Endothelial cell of hepatic sinusoid (primary cell): ENCODE measurements around the gene SDF4.

Experiments used
- in situ Hi-C: cut with HindIII; loops from 2 replicates; pipeline ENCODE4 v1.10.0; 2017; ENCODE audit warnings: low sequenced_read_pairs

SDF4 gene, protein sequence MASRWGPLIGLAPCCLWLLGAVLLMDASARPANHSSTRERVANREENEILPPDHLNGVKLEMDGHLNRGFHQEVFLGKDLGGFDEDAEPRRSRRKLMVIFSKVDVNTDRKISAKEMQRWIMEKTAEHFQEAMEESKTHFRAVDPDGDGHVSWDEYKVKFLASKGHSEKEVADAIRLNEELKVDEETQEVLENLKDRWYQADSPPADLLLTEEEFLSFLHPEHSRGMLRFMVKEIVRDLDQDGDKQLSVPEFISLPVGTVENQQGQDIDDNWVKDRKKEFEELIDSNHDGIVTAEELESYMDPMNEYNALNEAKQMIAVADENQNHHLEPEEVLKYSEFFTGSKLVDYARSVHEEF

DNA sequence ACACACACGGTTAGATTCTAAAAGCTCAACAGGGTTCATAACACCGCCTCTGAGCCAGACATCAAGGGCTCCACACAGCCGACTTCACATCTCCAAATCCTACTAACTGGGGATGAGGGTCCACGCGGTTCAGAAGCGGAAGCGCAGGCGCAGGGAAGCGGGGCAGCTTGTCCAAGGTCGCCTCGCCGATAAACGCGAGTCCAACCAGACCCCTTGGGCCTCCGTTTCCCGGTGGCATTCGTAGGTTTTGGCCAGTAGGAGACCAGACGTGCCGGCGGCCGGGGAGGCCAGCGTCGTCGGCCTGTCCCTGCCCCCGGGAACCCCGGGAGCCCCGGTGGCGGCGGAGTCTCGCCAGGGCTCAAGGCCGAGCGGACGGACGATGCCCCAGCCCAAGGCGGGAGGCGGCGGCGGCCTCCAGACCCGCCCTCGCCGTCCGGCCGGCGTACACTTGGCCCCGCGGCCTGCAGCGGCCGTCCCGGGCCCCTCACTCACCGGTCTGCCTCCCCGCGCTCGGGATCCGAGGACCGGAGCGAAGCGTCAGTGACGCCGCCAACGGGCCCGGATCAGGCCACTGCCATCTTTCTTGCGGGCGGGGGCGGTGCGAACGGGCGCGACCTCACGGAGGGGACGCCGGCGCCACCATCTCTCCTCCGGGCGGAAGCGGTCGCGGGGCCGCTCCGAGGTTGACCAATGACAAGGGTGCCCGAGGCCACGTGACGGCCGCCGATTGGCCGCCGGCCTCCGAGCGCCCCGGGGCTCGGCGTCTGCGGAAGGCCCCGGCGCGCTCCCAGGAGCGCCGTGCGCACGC is at the start of gene SDF4:
Gene SDF4, minus strand, starts transcription at position 602 of the 808 bp plus-strand sequence. CDS start 3,229 bp downstream, outside the sequence.
- in situ Hi-C loops, result no loop called here

- in situ Hi-C loops, result no loop called here
Measured at GRCh38 chr1:1280782-1281481, 49.1 kb upstream of the SDF4 start.

DNA sequence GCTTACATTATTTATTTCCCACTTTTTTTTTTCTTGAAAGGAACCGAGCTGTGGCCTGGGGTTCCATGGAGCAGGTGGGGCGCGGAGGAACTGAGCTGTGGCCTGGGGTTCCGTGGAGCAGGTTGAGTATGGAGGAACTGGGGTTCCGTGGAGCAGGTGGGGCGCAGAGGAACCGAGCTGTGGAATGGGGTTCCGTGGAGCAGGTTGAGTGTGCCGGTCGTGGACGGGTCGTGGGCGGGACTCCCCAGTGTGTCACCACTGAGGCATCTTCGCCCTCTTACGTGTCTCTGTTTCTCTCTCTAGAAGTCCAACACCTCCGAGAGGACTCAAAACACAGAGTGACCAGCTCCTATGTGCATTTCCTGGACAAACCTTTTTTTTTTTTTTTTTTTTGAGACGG is 47.2 kb upstream of the SDF4 start:
- in situ Hi-C loops, result loop anchor here (10.0 kb wide), 1 partner anchor 96 kb away; the partner anchor contains the start of gene AURKAIP1

- in situ Hi-C loops, result loop anchor here (10.0 kb wide), 1 partner anchor 96 kb away; the partner anchor contains the start of gene AURKAIP1
Measured at GRCh38 chr1:1278620-1279019, 46.8 kb upstream of the SDF4 start.

GRCh38 chr1:1275836-1276235 is 44.0 kb upstream of the SDF4 start:
- in situ Hi-C loops, result loop anchor here (10.0 kb wide), 1 partner anchor 99 kb away; the partner anchor contains the start of gene AURKAIP1

GRCh38 chr1:1274931-1275431 is 43.2 kb upstream of the SDF4 start:
- in situ Hi-C loops, result loop anchor here (10.0 kb wide), 1 partner anchor 100 kb away; the partner anchor contains the start of gene AURKAIP1

GRCh38 chr1:1274299-1274930 is 42.6 kb upstream of the SDF4 start:
- in situ Hi-C loops, result loop anchor here (10.0 kb wide), 1 partner anchor 100 kb away; the partner anchor contains the start of gene AURKAIP1

DNA sequence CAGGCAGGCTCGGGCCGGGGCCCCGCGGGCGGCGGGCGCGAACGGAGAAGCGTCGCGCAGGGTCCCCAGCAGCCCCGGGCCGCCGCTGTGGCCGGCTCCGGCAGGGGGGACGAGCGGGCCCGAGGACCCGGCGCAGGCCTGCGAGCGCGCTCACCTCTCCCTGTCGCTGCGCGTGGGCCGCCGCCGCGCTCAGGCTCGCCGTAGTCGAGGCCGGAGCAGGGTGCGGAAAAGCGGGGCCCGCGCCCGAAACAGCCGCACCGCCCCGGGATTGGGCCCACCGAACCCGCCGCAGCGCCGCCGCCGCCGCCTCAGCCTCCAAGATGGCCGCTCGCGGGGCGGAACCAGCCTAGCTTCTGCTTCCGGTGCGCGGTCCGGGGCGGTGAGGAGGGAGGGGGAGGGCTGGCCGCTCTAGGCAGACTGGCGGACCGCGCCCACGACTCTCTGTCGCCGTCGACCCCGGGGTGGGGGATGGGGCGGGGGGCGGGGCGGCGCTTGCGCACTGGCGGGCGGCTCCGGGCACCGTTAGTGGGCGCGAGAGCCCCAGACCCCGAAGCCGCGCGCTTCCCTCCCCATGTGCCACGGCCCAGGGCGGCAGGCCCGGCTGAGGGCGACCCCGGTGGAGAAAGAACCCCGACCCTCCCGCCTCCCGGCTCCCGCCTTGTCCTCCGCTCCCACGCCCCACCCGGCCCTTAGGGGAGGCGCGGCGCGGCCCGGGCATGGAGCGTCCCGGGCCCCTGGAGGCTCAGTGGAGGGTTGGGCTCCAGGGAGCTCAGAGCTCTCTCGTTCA is 41.9 kb upstream of the SDF4 start, which contains the start of gene UBE2J2:
Gene UBE2J2, minus strand, starts transcription at position 343 of the 787 bp plus-strand sequence. CDS start 5,862 bp downstream, outside the sequence.
- in situ Hi-C loops, result loop anchor here (10.0 kb wide), 1 partner anchor 101 kb away; the partner anchor contains the start of gene AURKAIP1

DNA sequence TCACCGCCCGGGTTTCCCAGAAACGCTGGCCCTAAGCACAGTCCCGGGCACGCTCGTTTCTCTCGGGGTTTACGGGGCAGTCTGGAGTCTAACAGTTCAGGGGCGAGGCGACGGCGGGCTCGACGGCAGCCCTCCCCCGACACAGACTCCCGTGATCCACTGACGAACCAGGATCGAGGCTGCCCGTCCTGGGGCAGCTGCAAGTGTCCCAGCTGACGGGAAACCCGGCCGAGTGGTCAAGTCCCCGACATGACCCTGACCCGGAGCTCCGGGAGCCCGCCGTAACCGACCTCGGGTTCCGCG is 41.4 kb upstream of the SDF4 start:
- in situ Hi-C loops, result loop anchor here (10.0 kb wide), 1 partner anchor 102 kb away; the partner anchor contains the start of gene AURKAIP1

- in situ Hi-C loops, result loop anchor here (10.0 kb wide), 1 partner anchor 102 kb away; the partner anchor contains the start of gene AURKAIP1
Measured at GRCh38 chr1:1272341-1273208, 40.8 kb upstream of the SDF4 start.

DNA sequence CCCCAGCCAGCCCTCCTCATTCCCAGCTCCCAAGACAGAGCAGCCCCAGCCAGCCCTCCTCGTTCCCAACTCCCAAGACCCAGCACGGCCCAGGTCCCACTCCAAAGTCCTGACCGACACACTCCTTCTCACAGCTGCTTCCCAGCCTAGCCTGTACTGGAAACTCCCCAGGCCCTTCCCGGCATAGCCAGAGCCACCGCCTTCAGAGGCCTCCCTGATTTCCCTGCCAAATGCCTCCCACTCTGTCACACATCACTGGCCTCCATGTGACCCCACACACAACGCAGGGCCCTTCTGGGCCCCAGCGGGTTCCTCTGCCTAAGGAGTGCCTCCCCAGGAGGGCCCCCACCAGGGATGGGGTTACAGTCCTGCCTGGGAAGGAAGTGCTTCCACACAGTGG is 39.0 kb upstream of the SDF4 start:
- in situ Hi-C loops, result loop anchor here (10.0 kb wide), 1 partner anchor 104 kb away; the partner anchor contains the start of gene AURKAIP1

- in situ Hi-C loops, result no loop called here
Measured at GRCh38 chr1:1268284-1268682, 36.5 kb upstream of the SDF4 start.

GRCh38 chr1:1267488-1268283 is 35.9 kb upstream of the SDF4 start:
- in situ Hi-C loops, result no loop called here

DNA sequence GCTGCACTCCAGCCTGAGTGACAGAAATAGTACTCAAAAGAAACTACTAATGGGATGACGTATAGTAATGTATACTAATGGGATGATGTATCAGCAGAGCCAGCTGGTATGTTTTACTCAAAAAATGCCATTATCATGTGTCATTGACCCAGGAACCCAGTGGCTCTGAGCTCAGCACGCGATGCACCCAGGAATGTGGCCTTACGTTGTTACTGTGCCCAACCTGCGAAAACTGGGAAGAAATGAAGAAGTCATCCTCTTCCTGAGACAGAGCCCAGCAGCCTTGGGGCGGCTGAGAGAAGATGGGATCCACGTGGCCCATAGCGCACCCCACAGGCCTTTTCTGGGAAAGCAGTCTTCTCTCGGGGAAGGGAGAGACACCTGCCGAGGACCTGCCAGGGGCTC is 33.1 kb upstream of the SDF4 start:
- in situ Hi-C loops, result no loop called here

DNA sequence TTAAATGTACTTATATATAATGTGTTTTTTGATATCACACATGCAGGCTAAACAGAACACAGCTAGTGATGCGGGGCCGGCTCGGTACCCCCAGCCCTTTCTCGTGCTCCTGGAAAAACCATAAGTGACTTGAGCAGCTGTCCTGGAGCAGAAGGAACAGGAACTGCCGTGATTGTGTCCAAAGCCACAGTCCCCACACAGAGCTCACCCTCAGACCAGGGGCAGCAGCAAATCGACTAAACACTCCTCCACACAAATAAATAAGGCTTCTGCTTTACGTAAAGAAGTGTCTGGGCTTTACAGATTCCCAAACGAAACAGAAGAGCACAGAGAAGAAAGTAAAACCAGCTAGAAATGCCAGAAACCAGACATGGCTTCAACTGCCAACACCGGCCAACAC is 32.2 kb upstream of the SDF4 start:
- in situ Hi-C loops, result no loop called here

DNA sequence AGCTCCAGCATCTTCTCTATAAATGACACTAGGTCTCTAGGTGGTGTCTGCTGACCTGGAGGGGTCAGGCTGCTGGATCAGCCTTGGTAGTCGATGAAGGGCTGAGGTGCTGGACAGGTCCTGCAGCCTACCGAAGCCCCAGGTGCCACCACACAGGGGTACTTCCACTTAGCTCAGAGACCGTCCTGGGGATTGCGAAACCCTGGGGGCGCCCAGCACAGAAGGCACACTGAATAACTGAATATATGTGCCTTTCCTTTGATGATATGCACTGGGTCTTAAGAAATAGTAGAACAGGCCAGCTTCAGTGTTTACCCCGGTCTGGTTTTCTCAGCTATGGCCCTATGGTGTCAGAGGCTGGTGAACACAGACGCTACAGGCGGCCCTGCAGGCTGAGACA is 31.0 kb upstream of the SDF4 start:
- in situ Hi-C loops, result no loop called here

DNA sequence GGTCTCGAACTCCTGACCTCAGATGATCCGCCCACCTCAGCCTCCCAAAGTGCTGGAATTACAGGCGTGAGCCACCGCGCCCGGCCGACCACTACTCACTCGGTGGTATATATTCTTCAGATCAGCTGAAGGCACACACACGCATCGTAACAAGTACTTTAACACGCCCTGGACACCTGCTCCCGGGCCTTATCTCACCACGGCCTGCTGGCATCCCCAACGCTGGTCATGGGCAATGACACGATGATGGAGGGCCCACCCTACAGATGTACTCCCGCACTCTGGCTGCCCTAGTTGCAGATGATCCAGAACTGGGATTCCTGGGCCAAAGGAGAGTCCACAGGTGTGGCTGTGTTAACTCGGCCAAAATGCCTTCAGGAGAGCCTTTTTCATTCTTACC is 30.3 kb upstream of the SDF4 start:
- in situ Hi-C loops, result no loop called here
